GM18873 (cell line): Measurements from ENCODE around the gene PLA2G4E.

Experiments
- ATAC-seq: cut with Tn5 transposase; IDR thresholded peaks from one replicate; pipeline ENCODE4 v1.9.1; 2021; ENCODE audit warnings: mild to moderate bottlenecking, moderate library complexity, moderate number of reproducible peaks; ENCODE audit not compliant: unreplicated experiment, low FRiP score

PLA2G4E gene

DNA sequence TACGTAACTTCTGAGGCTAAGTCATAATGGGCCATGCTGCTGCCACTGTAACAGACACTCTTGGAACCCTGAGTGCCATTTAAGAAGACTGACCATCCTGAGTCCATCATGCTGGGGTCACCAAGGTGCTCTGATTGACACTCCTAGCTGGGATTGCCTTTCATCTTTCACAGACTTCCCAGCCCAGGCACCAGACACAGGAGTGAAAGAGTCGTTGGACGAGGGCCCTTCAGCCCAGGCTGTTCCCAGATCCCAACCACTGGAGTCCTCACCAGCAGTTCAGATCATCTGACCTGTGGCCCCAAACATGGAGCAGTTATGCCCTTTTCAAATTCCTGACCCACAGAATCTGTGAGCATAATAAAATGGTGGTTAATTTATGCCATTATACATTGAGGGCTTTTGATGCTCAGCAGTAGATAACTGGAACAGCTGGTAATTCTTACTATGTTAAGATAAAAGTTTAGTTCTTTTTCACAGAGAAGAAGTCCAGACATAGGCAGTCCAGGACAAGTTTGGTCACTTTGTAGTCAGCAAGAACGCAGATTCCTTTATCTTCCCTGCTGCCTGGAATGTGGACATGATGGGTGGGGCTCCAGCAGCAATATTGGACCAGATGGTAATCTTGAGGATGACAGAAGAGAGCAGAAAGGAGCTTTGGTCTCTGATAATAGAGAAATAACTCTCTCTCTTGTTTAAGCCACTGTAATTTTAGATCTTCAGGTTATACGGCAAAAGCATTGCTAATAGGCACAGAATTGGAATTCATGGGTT is 41.2 kb downstream of the PLA2G4E start:
- no peak for ATAC-seq

DNA sequence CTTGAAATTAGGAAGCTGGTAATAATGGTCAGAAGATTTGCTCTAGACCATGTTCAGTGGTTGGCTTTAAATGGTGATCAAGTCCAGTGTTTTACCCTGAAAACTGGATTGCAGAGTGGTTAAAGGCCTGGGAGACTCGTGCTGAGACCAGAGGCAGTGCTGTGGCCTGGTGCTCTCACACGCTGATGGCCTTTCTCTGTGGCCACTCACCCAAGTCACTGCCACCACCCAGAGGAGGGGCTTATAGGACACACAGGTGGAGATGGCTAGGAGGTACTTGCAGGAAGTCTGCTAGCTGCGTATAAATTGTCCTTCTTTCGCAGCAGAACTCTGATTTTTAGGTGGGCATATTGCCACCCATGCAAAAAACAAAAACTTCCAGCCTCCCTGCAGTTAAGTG is 42.3 kb downstream of the PLA2G4E start:
- no peak for ATAC-seq

GRCh38 chr15:41977757-41978383 is 43.0 kb downstream of the PLA2G4E start:
- no peak for ATAC-seq

DNA sequence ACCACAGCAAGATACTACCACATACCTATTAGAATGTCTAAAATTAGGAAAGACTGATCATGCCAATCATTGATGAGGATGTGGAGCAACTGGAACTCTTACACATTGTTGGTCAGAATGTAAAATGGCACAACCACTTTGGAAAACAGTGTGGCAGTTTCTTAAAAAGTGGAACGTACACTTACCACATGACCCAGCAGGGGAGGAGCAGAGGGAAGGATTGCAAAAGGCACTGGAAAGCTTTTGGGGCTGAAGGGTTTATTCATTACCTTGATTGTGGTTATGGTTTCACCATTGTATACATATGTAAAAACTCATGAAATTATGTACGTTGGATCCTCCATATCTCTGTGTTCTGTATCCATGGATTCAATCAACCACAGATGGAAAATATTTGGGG is 45.2 kb downstream of the PLA2G4E start:
- ATAC-seq = no peak

GRCh38 chr15:41974041-41974440 is 46.8 kb downstream of the PLA2G4E start:
- no peak for ATAC-seq

- ATAC-seq = peak; percentile 75
Observed at GRCh38 chr15:41972253-41973242, 48.3 kb downstream of the PLA2G4E start, which contains the start of gene EHD4. EHD4 (minus strand) TSS chr15:41972557; CDS start chr15:41972494, 63 bp downstream.

DNA sequence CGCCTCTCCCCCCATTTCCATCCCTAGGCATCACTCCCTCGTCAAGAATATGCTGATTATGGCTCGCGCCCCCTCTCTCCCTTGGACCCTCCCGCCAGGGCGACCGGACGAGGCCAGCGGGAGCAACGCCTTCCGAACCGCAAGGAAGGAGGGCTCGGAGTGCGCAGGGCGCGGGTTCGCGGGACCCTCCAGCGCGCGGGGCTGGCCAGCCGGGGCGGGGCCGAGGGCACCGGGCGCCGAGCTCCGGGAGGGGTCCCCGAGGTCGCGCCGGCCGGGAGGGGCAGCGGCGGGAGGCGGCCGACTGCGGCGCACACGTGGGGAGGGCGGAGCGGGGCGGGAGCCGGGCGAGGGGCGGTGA is 49.0 kb downstream of the PLA2G4E start:
- ATAC-seq = peak; percentile 1

- ATAC-seq = peak; percentile 36
Observed at GRCh38 chr15:41971089-41971894, 49.5 kb downstream of the PLA2G4E start.

DNA sequence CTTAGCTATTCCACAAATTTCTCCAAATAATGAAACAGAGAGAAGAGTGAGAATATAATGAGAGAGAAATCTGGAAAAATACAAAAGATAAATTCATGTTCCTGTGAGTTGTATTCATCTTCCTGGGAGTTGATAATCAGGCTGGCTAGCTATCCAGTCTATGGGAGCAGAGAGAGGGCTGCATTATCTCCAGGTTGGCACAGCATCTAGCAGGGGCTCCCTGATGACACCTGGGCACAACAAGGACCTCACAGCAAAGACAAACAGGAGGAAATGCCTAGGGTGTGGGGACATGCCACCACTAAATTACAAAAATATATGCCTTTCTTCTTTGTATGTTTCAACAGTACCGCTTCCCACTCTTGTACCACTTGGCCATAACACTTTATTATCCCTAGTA is 50.4 kb downstream of the PLA2G4E start:
- no peak for ATAC-seq

DNA sequence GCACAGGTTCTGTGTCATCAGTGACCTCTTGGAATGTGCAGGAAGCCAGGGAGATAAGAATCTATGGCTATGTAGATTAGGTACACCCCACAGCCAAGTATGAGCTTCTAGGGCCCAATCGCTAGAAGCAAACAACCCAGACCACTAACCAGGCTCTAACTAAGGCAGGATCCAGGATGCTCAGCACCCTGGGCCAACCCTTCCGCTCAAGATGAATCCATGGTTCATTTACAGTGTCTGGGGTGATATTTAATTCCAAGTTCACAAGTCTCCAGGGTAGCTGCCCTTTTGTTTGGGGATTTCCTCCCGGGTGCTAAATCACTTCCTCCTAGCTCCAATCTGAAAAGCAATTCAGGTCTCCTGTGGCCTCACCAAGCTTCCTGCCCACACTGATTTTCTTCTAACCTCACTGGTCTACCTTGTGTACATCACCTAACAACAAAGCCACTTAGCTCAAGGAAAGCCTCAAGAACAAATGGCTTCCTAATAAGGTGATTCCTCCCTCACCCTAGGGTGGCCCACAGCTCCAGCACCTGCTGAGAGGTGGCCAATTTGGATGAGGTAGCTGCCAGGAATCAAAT is 50.9 kb downstream of the PLA2G4E start:
- no peak for ATAC-seq

DNA sequence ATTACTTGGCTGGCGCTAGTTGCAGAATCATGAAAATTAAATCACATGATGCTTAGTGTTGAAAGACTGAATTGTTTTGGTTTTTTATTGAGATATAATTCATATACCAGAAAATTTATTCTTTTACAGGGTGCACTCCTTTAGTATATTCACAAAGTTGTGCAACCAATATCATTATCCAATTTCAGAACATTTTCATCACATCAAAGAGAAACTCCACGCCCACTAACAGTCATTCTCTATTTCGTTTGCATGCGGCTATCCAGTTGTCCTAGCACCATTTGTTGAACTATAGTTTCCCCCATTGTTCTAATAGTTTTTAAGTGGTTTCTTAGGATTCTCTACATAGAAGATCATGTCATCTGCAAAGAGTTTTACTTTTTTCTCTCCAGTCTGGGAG is 52.1 kb downstream of the PLA2G4E start:
- ATAC-seq = no peak

GRCh38 chr15:41967506-41968206 is 53.2 kb downstream of the PLA2G4E start:
- ATAC-seq = no peak

GRCh38 chr15:41966920-41967465 is 53.8 kb downstream of the PLA2G4E start:
- no peak for ATAC-seq

- ATAC-seq = no peak
Observed at GRCh38 chr15:41966414-41966812, 54.4 kb downstream of the PLA2G4E start.

DNA sequence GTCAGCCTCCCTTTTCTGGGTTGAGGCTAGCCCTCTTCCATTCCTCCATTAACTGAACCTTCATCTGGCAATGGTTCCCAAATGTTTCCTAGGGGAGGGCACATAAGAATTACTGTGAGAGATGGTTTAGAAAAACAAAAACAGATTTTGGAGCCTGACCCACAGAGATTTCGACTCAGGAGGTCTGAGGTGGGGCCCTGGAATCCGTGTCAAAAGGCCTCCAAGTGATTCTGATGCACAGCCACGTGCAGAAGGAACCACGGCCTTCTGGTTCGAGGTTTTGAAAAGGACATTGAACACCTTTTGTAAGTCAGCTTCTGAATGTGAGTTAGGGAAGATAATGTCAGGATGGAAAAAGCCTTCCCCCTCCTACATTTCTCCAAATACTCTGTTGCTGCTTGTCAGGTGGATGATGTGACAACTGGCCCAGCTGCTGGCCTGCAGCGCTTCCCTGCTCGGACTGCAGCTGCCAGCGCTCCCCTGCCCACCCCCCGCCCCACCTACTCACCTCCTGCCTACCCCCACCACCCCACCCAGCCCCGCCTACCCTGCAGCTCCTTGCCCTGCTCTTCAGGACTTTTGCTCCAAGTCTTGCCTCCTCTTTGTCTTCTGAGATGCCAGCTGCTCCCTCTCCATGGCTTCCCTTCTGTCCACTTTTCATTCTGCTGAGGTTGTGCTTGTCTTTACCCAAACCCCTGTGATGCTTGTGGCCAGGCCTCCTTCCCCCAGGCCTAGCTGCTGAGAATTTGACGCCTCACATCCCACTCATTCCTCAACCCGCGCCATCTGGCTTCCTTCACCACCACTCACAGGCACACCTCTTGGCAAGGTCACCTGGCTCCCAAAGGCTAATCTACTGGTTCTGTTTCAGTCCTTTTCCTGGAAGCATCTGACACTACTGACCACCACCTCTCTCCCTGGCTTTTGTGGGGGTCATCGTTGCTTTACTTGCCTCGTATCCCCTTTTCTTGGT is 55.1 kb downstream of the PLA2G4E start:
- no peak for ATAC-seq

- ATAC-seq = no peak
Observed at GRCh38 chr15:41961595-41962202, 59.1 kb downstream of the PLA2G4E start.

DNA sequence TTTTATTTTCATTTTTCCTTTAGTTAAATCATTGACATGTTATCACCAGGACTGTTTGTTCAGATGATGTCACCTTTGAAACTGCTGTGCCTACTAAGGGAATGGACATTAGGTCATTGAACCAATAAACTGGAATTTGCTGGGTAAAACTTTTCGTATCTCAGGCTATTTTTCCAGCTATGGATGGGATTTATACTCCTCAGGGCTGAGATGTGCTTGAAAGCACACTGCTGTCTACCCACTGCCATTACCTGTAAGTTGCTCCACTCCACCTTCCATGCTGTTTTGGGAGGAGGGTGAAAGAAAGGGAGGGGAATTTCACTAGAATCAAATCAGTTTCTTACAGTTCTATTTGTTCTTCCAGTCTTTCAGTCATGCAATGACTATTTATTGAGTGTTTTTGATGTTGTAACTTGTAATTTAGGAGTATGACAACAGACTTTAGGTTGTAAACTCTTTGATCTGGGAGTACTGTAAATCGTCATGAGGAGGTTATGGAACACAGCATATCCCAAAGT is 59.8 kb downstream of the PLA2G4E start:
- no peak for ATAC-seq
